ENCODE results near the gene SYNE3.

SYNE3 gene

DNA sequence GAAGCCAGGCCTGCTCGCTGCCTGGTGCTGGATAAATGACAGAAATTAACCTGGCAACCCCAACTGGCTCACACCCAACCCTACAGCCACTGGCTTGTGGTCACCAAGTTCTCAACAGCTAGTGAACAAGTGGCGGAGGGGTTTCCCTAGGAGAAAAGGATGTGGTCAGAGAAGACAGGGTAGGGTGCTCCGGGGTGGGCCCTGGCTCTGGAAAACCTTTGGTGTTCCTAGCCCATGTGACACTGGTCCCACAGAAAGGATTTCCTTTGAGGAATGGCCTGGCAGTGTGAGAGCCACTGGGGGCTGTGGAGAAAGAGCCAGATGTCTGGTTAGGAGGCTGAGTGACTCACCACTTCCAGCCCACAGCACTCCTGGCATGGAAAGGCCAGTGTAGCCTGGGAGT is 8.7 kb downstream of the SYNE3 start:
- H3K27ac ChIP-seq: peak overlapping the region; percentile 16
- TF ChIP-seq, protein P1, sequence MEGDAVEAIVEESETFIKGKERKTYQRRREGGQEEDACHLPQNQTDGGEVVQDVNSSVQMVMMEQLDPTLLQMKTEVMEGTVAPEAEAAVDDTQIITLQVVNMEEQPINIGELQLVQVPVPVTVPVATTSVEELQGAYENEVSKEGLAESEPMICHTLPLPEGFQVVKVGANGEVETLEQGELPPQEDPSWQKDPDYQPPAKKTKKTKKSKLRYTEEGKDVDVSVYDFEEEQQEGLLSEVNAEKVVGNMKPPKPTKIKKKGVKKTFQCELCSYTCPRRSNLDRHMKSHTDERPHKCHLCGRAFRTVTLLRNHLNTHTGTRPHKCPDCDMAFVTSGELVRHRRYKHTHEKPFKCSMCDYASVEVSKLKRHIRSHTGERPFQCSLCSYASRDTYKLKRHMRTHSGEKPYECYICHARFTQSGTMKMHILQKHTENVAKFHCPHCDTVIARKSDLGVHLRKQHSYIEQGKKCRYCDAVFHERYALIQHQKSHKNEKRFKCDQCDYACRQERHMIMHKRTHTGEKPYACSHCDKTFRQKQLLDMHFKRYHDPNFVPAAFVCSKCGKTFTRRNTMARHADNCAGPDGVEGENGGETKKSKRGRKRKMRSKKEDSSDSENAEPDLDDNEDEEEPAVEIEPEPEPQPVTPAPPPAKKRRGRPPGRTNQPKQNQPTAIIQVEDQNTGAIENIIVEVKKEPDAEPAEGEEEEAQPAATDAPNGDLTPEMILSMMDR (conservative IDR thresholded peaks at IDR 0.05): no peak
- no peak for TF ChIP-seq ZFX (IDR thresholded peaks at IDR 0.05)

- H3K27ac ChIP-seq: peak overlapping the region; percentile 16
- no peak for TF ChIP-seq ZFX (IDR thresholded peaks at IDR 0.05)
- TF ChIP-seq, protein P1 (conservative IDR thresholded peaks at IDR 0.05): no peak
Measured at GRCh38 chr14:95507174-95507573, 9.3 kb downstream of the SYNE3 start.

GRCh38 chr14:95505030-95505589 is 11.3 kb downstream of the SYNE3 start:
- no peak overlapping the region for H3K27ac ChIP-seq
- TF ChIP-seq, protein P1 (conservative IDR thresholded peaks at IDR 0.05): no peak
- TF ChIP-seq ZFX (IDR thresholded peaks at IDR 0.05): no peak

GRCh38 chr14:95504135-95505029 is 12.1 kb downstream of the SYNE3 start:
- no peak overlapping the region for H3K27ac ChIP-seq
- TF ChIP-seq, protein P1 (conservative IDR thresholded peaks at IDR 0.05): no peak
- TF ChIP-seq ZFX (IDR thresholded peaks at IDR 0.05): no peak

DNA sequence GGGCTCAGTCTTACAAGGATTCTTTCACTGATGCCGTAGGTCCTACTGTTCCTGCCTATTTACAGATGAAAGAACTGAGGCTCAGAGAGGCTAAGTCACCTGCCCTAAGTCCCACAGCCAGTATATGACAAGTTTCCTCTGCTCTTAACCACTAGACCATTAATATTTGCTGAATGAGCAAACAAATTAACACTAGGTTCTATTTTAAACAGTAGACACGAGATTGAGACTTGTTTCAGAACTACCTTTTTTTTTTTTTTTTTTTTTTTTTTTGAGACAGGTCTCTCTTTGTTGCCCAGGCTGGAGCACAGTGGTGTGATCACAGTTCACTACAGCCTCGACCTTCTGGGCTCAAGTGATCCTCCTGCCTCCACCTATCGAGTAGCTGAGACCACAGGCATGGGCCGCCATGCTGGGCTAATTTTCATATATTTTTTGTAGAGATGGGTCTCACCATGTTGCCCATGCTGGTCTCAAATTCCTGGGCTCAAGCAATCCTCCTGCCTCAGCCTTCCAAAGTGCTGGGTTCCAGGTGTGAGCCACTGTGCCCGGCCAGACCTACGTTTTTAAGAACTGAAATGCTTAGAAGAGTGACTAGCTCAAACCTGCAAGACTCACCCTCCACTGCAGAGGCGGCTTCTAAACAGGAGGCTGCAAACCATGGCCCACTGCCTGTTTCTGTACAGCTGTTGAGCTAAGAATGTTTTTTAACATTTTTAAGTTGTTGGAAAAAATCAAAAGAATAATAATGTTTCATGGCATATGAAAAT is 12.9 kb downstream of the SYNE3 start:
- TF ChIP-seq ZFX (IDR thresholded peaks at IDR 0.05): no peak
- TF ChIP-seq, protein P1 (conservative IDR thresholded peaks at IDR 0.05): no peak
- no peak overlapping the region for H3K27ac ChIP-seq

DNA sequence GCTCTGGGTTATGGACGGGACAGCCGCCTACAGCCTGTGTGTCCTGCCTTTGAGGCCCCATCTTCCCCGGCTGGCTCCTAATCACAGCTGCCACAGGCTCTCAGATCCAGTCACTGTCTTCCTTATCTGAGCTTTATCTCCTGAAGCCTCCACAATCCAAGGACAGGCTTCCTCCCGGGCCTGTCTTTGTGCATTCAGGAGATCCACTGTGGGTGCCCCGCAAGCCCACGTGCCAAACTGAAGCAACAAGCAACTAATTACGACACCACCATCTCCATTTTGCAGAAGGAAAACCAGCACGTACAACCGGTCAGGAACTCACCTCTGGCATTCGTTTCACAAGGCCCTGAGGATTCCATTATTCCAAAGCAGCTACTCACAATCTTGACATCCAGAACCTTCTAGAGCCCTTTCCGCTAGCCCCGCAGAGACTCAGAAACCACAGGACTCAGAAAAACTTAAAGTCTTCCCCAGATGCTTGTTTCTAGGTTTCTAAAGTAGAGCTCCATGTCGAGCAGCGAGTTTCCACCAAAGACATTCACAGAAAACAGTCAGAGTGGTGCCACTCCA is 14.0 kb downstream of the SYNE3 start:
- no peak overlapping the region for H3K27ac ChIP-seq
- TF ChIP-seq ZFX (IDR thresholded peaks at IDR 0.05): no peak
- TF ChIP-seq, protein P1 (conservative IDR thresholded peaks at IDR 0.05): no peak
